Uterus (tissue), 4 donors: ENCODE data around the gene GNAT2. TPM values are rescaled to one million over a fixed set of nuclear protein-coding genes. Genes with fewer than 3 reads are reported as not detected.

ENCODE experiments used
- DNase-seq, 2 donors: peaks; one replicate each; pipeline ENCODE4 v3.0.0-alpha.2; 2019 to 2020
- H3K27ac ChIP-seq, 2 donors: fragments of 200-600 bp; sonication (generic); 1 replicate in 1 of 2; 2 replicates in 1 of 2; pipeline ENCODE4 v1.5.1; 2016 to 2018
- H3K27me3 ChIP-seq, 2 donors: fragments of 200-600 bp; sonication (generic); one replicate each; pipeline ENCODE4 v1.5.1; 2018 to 2019; ENCODE audit warnings: control low read depth in 1 of 2
- H3K36me3 ChIP-seq, 2 donors: fragments of 200-600 bp; sonication (generic); one replicate each; pipeline ENCODE4 v1.5.1; 2019; ENCODE audit warnings: control low read depth in 1 of 2
- H3K4me1 ChIP-seq, 2 donors: fragments of 200-600 bp; sonication (generic); one replicate each; pipeline ENCODE4 v1.5.1; 2018 to 2019; ENCODE audit warnings: control low read depth in 1 of 2
- H3K4me3 ChIP-seq, 2 donors: fragments of 200-600 bp; sonication (generic); 1 replicate in 1 of 2; 2 replicates in 1 of 2; pipeline ENCODE4 v1.5.1; 2018 to 2019; ENCODE audit warnings: mild to moderate bottlenecking in 1 of 2
- H3K9me3 ChIP-seq, 2 donors: fragments of 200-600 bp; sonication (generic); one replicate each; pipeline ENCODE4 v1.5.1; 2019; ENCODE audit warnings: control low read depth in 1 of 2
- POLR2A ChIP-seq, 2 donors: fragments of 450-650 bp; IDR thresholded peaks; one replicate each; pipeline ENCODE4 v1.6.1; 2016; ENCODE audit warnings: antibody characterized with exemption in 2 of 2, mild to moderate bottlenecking in 1 of 2, moderate library complexity in 1 of 2
- intact Hi-C: fragments of 100-400 bp; cut with DNase I; formaldehyde crosslinking; loops from one replicate; pipeline ENCODE4 v1.15.1; 2023; ENCODE audit warnings: low total_unique reads
- total RNA-seq, 4 donors: library from RNA; depleted of rRNA in 3 of 4; stranded (reverse); fragments of >200 nt in 3 of 4; gene quantifications; one replicate each; pipeline versions ENCODE4 v1.1.0 to v1.2.4, GENCODE V29; 2014 to 2023
- TF ChIP-seq, protein P1 (sequence below), 4 experiments: fragments of 200-600 bp in 2 of 4; fragments of 450-650 bp in 2 of 4; sonication (generic) in 2 of 4; IDR thresholded peaks; one replicate each; pipeline ENCODE4 v1.5.1; 2016 to 2019; ENCODE audit warnings: antibody characterized with exemption in 4 of 4, mild to moderate bottlenecking in 2 of 4, moderate library complexity in 1 of 4
- donor health status: DM: yes; HTN: yes; CAD: no.

GNAT2 gene
- total RNA-seq, 4 donors from 2014 or later = not detected

GRCh38 chr1:109630898-109631512 lies 11.6 kb upstream of the GNAT2 start:
- no peak overlapping the region for H3K4me3 ChIP-seq
- no peaks in the 10 kb centered on the region for H3K9me3 ChIP-seq
- no peak overlapping the region for H3K27ac ChIP-seq
- H3K36me3 ChIP-seq = no peaks in the 10 kb centered on the region
- no peaks in the 10 kb centered on the region for H3K27me3 ChIP-seq
- intact Hi-C loops = loop anchor here (10.0 kb wide), 1 partner anchor 86 kb away; the partner anchor contains the start of gene GNAI3
- peak in 1 of 2 donors; percentile 20 for DNase-seq
- peaks cover under 1 to 3% of the 10 kb centered on the region in 2 donors for H3K4me1 ChIP-seq
- TF ChIP-seq POLR2A (IDR thresholded peaks at IDR 0.05) = no peak
- TF ChIP-seq, protein P1, sequence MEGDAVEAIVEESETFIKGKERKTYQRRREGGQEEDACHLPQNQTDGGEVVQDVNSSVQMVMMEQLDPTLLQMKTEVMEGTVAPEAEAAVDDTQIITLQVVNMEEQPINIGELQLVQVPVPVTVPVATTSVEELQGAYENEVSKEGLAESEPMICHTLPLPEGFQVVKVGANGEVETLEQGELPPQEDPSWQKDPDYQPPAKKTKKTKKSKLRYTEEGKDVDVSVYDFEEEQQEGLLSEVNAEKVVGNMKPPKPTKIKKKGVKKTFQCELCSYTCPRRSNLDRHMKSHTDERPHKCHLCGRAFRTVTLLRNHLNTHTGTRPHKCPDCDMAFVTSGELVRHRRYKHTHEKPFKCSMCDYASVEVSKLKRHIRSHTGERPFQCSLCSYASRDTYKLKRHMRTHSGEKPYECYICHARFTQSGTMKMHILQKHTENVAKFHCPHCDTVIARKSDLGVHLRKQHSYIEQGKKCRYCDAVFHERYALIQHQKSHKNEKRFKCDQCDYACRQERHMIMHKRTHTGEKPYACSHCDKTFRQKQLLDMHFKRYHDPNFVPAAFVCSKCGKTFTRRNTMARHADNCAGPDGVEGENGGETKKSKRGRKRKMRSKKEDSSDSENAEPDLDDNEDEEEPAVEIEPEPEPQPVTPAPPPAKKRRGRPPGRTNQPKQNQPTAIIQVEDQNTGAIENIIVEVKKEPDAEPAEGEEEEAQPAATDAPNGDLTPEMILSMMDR (IDR thresholded peaks at IDR 0.05) = no peak

DNA sequence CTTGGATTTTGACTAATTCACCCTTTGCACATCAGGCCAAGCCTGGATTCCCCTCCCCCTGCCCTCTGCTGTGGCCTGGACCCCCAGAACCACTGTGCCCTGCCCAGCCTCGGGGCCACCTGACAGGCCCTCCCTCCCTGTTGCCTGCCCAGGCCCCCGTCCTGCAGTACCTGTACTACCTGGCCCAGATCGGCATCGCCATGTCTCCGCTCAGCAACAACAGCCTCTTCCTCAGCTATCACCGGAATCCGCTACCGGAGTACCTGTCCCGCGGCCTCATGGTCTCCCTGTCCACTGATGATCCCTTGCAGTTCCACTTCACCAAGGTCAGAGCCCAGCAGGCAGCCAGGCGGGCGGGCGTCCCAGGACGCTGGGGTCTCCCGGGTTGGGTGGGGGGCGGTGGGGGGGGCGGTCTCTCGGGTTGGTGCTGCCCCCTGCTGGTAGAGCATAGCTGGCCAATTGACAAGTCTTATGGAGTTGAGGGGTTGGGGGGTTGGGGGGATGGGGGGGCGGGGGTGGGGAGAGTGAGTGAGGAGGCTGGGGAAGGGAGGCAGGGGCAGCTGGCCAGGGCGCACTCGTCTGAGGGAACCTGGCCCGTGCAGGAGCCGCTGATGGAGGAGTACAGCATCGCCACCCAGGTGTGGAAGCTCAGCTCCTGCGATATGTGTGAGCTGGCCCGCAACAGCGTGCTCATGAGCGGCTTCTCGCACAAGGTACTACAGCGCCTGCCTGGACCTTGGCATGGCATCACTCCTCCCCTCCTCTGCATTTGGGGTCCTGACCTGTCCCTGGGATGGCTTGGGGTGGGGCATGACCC lies 10.9 kb upstream of the GNAT2 start:
- no peaks in the 10 kb centered on the region for H3K27me3 ChIP-seq
- H3K4me3 ChIP-seq = no peak overlapping the region
- no peaks in the 10 kb centered on the region for H3K9me3 ChIP-seq
- H3K27ac ChIP-seq = no peak overlapping the region
- TF ChIP-seq, protein P1 (IDR thresholded peaks at IDR 0.05) = peak in 2 of 4 experiments; percentile 28 to 42
- TF ChIP-seq POLR2A (IDR thresholded peaks at IDR 0.05) = no peak
- intact Hi-C loops = loop anchor here (10.0 kb wide), 1 partner anchor 85 kb away; the partner anchor contains the start of gene GNAI3
- no peaks in the 10 kb centered on the region for H3K36me3 ChIP-seq
- no peaks in the 10 kb centered on the region for H3K4me1 ChIP-seq
- peak in 1 of 2 donors; percentile 26 for DNase-seq

DNA sequence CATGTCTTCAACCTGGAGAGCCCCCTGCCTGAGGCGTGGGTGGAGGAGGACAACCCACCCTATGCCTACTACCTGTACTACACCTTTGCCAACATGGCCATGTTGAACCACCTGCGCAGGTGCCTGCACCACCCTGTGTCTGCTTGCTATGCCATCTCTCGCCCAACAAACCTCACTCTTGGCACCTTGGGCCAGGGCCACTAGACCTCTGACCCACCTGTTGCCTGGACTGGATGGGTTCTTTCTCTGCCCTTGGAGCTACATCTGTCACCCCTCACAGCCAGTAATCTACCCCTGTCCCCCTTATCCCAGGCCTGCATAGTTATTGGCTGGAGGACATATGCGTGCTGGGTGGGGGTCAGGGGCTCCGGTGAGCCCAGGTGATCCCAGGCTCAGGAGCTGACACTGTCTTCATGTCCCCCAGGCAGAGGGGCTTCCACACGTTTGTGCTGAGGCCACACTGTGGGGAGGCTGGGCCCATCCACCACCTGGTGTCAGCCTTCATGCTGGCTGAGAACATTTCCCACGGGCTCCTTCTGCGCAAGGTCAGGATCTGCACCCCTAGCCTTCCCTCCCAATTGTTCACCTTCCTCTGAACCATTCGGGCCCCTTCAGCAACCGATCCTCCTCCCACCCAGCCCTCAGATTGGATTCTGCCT lies 10.1 kb upstream of the GNAT2 start:
- DNase-seq = no peak
- H3K27ac ChIP-seq = no peak overlapping the region
- intact Hi-C loops = loop anchor here (10.0 kb wide), 1 partner anchor 85 kb away; the partner anchor contains the start of gene GNAI3
- no peak overlapping the region for H3K4me3 ChIP-seq
- no peaks in the 10 kb centered on the region for H3K9me3 ChIP-seq
- no peaks in the 10 kb centered on the region for H3K36me3 ChIP-seq
- no peak for TF ChIP-seq POLR2A (IDR thresholded peaks at IDR 0.05)
- TF ChIP-seq, protein P1 (IDR thresholded peaks at IDR 0.05) = no peak
- H3K4me1 ChIP-seq = no peaks in the 10 kb centered on the region
- no peaks in the 10 kb centered on the region for H3K27me3 ChIP-seq

- Histone ChIP-seq H3K27me3 (no peaks in the 10 kb centered on the region), H3K27ac (no peak overlapping the region), H3K9me3 (no peaks in the 10 kb centered on the region), H3K4me1 (no peaks in the 10 kb centered on the region), H3K36me3 (no peaks in the 10 kb centered on the region), H3K4me3 (no peak overlapping the region)
- intact Hi-C loops = no loop called here
- no peak for TF ChIP-seq POLR2A (IDR thresholded peaks at IDR 0.05)
- TF ChIP-seq, protein P1 (IDR thresholded peaks at IDR 0.05) = no peak
- DNase-seq = peak in 1 of 2 donors; percentile 27
Observed at GRCh38 chr1:109628540-109629321, 9.3 kb upstream of the GNAT2 start.
